Endodermal cell (in vitro differentiated cells): ENCODE data around the gene GOLGA6A. TPM values are rescaled to one million over a fixed set of nuclear protein-coding genes. Genes with fewer than 3 reads are reported as not detected.
A peak's percentile ranks its signal among the peaks of the same experiment; 100 is the strongest.

ENCODE experiments used
- DNase-seq: peaks from one replicate; pipeline ENCODE4 v3.0.0-alpha.2; 2017
- H3K27ac ChIP-seq: 2 replicates; pipeline ENCODE4 v1.5.1; 2013; ENCODE audit warnings: mild to moderate bottlenecking, low read depth, low read length, moderate library complexity
- H3K27me3 ChIP-seq: 2 replicates; pipeline ENCODE4 v1.6.1; 2013; ENCODE audit warnings: mild to moderate bottlenecking, low read length, moderate library complexity; ENCODE audit not compliant: insufficient read depth, control insufficient read depth, poor library complexity, severe bottlenecking
- H3K36me3 ChIP-seq: 2 replicates; pipeline ENCODE4 v1.7.0; 2013; ENCODE audit warnings: mild to moderate bottlenecking, low read length, moderate library complexity; ENCODE audit not compliant: control insufficient read depth, insufficient read depth
- H3K4me1 ChIP-seq: one replicate; pipeline ENCODE4 v1.7.0; 2013; ENCODE audit warnings: low read length; ENCODE audit not compliant: control insufficient read depth, insufficient read depth
- H3K4me3 ChIP-seq: 2 replicates; pipeline ENCODE4 v1.5.1; 2013; ENCODE audit warnings: mild to moderate bottlenecking, low read length, moderate library complexity
- H3K9ac ChIP-seq: 2 replicates; pipeline ENCODE4 v1.6.1; 2013; ENCODE audit warnings: mild to moderate bottlenecking, low read length, moderate library complexity; ENCODE audit not compliant: poor library complexity, severe bottlenecking; ENCODE audit errors: extremely low read depth
- H3K9me3 ChIP-seq: 2 replicates; pipeline ENCODE4 v1.6.1; 2013; ENCODE audit warnings: mild to moderate bottlenecking, low read length, moderate library complexity; ENCODE audit not compliant: control insufficient read depth
- H3K27ac Mint-ChIP-seq: 2 replicates; pipeline ENCODE4 v1.8.0; 2020; ENCODE audit warnings: mixed read lengths
- H3K27me3 Mint-ChIP-seq: 2 replicates; pipeline ENCODE4 v1.8.0; 2021; ENCODE audit warnings: mild to moderate bottlenecking, mixed read lengths; ENCODE audit not compliant: insufficient read depth
- H3K36me3 Mint-ChIP-seq: 2 replicates; pipeline ENCODE4 v1.8.0; 2020; ENCODE audit warnings: low read depth, mixed read lengths
- H3K4me1 Mint-ChIP-seq: 2 replicates; pipeline ENCODE4 v1.8.0; 2020; ENCODE audit warnings: mixed read lengths
- H3K4me3 Mint-ChIP-seq: 2 replicates; pipeline ENCODE4 v1.8.0; 2020; ENCODE audit warnings: mild to moderate bottlenecking, moderate library complexity, mixed read lengths
- H3K9me3 Mint-ChIP-seq: 2 replicates; pipeline ENCODE4 v1.8.0; 2020; ENCODE audit warnings: mild to moderate bottlenecking, mixed read lengths
- WGBS, 2 experiments: methylation state at CpG; one replicate each; pipeline versions ENCODE4 v1.1.5 to v1.1.7; 2013; ENCODE audit warnings: missing lambda C conversion rate in 2 of 2, mixed read lengths in 1 of 2; ENCODE audit not compliant: insufficient coverage in 1 of 2, insufficient read length in 1 of 2; 5-methylcytosine and 5-hydroxymethylcytosine counted together
- total RNA-seq, 2 donors: library from RNA; stranded (reverse); fragmentation: NEBNext Ultra II Directional in 1 of 2; extraction: Animal tissue kit (Norgen Biotek cat#: 25700) in 1 of 2; gene quantifications; 2 replicates in 1 of 2; 3 replicates in 1 of 2; pipeline ENCODE4 v1.2.1, GENCODE V29; 2021
- TF ChIP-seq, protein P1 (sequence below): fragments of 200-600 bp; sonication (generic); conservative IDR thresholded peaks from 2 replicates; pipeline ENCODE4 v1.5.0; 2021; ENCODE audit warnings: antibody characterized with exemption, mild to moderate bottlenecking

GOLGA6A gene
- total RNA-seq, 2 donors from 2014 or later: 0.75 to 0.86 TPM

DNA sequence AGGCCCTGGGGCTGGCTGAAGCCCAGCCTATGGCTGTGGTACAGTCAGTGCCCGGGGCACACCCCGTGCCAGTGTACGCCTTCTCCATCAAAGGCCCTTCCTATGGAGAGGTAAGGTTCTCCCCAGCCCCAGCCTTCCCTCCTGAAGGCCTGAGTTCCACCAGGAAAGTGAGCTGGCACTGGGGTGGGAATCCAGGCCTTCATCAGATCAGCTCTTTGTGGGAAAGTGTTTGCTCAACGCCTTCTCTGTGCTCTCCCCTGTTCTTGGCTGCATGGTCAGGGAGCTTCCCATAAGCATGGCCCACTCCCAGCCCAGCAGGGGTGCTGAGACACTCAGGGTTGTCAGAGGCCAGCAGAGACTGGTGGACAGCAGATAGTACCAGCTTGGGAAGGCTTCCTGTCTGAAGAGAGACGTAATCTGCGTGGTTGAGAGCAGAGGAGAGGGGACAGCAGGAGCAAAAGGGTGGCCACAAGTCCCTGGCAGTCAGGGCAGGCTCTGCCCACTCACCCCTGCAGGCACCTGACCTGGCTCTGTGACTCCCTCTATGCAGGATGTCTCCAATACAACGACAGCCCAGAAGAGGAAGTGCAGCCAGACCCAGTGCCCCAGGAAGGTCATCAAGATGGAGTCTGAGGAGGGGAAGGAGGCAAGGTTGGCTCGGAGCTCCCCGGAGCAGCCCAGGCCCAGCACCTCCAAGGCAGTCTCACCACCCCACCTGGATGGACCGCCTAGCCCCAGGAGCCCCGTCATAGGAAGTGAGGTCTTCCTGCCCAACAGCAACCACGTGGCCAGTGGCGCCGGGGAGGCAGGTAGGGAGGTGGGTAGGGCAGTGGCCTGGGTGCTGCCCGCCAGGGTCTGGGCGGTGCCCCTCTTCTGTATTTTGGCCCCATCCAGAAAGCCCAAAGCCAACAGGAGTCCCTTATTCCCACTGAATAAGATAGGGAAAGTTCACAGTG is 49.5 kb downstream of the GOLGA6A start:
- no peak overlapping the region for H3K9ac ChIP-seq
- H3K4me1 ChIP-seq: no peaks in the 10 kb centered on the region
- Mint-ChIP-seq H3K36me3 (peaks cover 10% of the 10 kb centered on the region), H3K9me3 (no peaks in the 10 kb centered on the region), H3K4me1 (peaks cover 6% of the 10 kb centered on the region), H3K4me3 (no peak overlapping the region), H3K27me3 (no peaks in the 10 kb centered on the region), H3K27ac (no peak overlapping the region)
- H3K27me3 ChIP-seq: no peaks in the 10 kb centered on the region
- H3K4me3 ChIP-seq: no peak overlapping the region
- no peak overlapping the region for H3K27ac ChIP-seq
- peaks cover 16% of the 10 kb centered on the region for H3K36me3 ChIP-seq
- TF ChIP-seq, protein P1, sequence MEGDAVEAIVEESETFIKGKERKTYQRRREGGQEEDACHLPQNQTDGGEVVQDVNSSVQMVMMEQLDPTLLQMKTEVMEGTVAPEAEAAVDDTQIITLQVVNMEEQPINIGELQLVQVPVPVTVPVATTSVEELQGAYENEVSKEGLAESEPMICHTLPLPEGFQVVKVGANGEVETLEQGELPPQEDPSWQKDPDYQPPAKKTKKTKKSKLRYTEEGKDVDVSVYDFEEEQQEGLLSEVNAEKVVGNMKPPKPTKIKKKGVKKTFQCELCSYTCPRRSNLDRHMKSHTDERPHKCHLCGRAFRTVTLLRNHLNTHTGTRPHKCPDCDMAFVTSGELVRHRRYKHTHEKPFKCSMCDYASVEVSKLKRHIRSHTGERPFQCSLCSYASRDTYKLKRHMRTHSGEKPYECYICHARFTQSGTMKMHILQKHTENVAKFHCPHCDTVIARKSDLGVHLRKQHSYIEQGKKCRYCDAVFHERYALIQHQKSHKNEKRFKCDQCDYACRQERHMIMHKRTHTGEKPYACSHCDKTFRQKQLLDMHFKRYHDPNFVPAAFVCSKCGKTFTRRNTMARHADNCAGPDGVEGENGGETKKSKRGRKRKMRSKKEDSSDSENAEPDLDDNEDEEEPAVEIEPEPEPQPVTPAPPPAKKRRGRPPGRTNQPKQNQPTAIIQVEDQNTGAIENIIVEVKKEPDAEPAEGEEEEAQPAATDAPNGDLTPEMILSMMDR: no peak
- H3K9me3 ChIP-seq: no peaks in the 10 kb centered on the region
- WGBS, 2 experiments: 93 to 95% methylated on average over 11 to 16 of the region's 16 CpGs
- DNase-seq: peak; percentile 22

GRCh38 chr15:74032046-74032445 is 50.3 kb downstream of the GOLGA6A start:
- DNase-seq: no peak
- H3K9me3 ChIP-seq: no peaks in the 10 kb centered on the region
- H3K4me1 ChIP-seq: no peaks in the 10 kb centered on the region
- Mint-ChIP-seq H3K4me1 (peaks cover 6% of the 10 kb centered on the region), H3K27me3 (no peaks in the 10 kb centered on the region), H3K4me3 (no peak overlapping the region), H3K27ac (no peak overlapping the region), H3K36me3 (peaks cover 10% of the 10 kb centered on the region), H3K9me3 (no peaks in the 10 kb centered on the region)
- H3K36me3 ChIP-seq: peaks cover 16% of the 10 kb centered on the region
- H3K4me3 ChIP-seq: no peak overlapping the region
- no peak overlapping the region for H3K9ac ChIP-seq
- 95 to 100% methylated on average over 3 to 6 of the region's 6 CpGs for WGBS, 2 experiments
- H3K27ac ChIP-seq: no peak overlapping the region
- TF ChIP-seq, protein P1: no peak
- H3K27me3 ChIP-seq: no peaks in the 10 kb centered on the region

GRCh38 chr15:74028646-74029045 is 53.7 kb downstream of the GOLGA6A start:
- TF ChIP-seq, protein P1: no peak
- DNase-seq: no peak
- 92 to 95% methylated on average over 2 to 3 of the region's 3 CpGs for WGBS, 2 experiments
- no peak overlapping the region for H3K27ac Mint-ChIP-seq
- H3K9me3 Mint-ChIP-seq: no peaks in the 10 kb centered on the region
- no peak overlapping the region for H3K4me3 Mint-ChIP-seq
- H3K27ac ChIP-seq: no peak overlapping the region
- no peaks in the 10 kb centered on the region for H3K4me1 Mint-ChIP-seq
- H3K36me3 ChIP-seq: peaks cover 26% of the 10 kb centered on the region
- no peaks in the 10 kb centered on the region for H3K27me3 Mint-ChIP-seq
- no peaks in the 10 kb centered on the region for H3K4me1 ChIP-seq
- H3K27me3 ChIP-seq: no peaks in the 10 kb centered on the region
- H3K9me3 ChIP-seq: no peaks in the 10 kb centered on the region
- no peak overlapping the region for H3K9ac ChIP-seq
- H3K36me3 Mint-ChIP-seq: peaks cover 9% of the 10 kb centered on the region
- H3K4me3 ChIP-seq: no peak overlapping the region
